Ecto neural progenitor cell (in vitro differentiated cells): Measurements from ENCODE around the gene UPK2.
A peak's percentile ranks its signal among the peaks of the same experiment; 100 is the strongest.

Experiments used
- DNase-seq: peaks from one replicate; pipeline ENCODE4 v3.0.0-alpha.2; 2018; ENCODE audit warnings: low spot score

The UPK2 gene

DNA sequence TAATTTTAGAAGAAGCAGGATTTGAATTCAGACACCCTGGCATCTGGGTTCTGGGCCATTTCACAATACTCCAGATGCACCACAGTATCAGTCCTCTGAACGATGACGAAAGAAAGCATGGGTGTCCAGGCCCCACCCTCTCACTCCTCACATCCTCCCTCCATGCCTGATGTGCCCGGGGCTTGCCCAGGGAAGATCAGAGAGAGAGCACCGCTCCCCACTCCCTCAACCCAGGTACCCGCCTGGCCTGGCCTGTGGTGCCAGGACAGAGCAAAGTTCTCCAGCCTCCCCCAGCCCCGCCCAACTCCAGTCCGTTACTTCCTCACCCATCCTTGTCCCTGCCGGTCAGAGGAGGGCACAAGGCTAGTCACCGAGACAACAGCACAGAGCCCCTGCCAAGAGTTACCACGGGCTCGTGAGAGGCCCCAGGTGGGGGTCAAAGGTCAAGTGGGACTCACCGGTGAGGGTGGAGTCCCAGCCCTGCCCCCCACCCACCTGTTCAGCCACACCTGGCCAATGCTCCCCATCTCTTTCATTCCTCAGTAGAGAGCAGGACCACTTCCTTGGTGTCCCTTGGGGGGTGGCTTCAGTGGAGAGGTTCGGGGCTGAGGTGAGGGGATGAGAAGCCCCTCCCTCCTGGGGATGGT lies 38.5 kb upstream of the UPK2 start:
- DNase-seq: no peak

- DNase-seq: peak; percentile 78
These were observed 37.9 kb upstream of the UPK2 start for GRCh38 chr11:118918128-118918685.

DNA sequence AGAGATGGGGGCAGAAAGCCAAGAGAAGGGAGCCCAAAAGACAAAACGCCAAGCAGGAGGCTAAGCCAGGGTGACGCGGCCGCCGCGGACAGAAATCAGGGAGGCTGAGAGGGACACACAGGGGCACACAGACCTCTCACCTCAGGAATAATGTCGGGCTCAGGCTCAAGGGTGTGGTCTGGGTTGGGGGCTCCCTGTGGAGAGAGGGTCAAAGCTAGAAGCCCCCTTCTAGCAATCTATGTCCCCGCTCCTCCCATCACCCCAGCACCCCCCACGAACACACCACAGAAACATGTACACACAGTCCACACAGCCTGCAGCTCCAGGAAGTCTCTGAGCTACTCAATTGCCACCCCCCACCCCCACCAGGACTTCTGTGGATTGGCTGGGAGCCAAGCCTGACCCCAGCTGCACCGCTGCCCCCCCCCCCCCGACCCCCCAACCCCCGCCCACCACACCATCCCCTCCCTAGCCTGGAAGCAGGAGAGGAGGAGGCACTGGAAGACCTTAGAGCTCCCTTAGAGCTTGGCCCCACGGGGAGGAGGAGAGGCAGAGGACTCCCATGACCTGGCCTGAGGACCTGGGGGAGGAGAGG lies 37.3 kb upstream of the UPK2 start:
- no peak for DNase-seq

DNA sequence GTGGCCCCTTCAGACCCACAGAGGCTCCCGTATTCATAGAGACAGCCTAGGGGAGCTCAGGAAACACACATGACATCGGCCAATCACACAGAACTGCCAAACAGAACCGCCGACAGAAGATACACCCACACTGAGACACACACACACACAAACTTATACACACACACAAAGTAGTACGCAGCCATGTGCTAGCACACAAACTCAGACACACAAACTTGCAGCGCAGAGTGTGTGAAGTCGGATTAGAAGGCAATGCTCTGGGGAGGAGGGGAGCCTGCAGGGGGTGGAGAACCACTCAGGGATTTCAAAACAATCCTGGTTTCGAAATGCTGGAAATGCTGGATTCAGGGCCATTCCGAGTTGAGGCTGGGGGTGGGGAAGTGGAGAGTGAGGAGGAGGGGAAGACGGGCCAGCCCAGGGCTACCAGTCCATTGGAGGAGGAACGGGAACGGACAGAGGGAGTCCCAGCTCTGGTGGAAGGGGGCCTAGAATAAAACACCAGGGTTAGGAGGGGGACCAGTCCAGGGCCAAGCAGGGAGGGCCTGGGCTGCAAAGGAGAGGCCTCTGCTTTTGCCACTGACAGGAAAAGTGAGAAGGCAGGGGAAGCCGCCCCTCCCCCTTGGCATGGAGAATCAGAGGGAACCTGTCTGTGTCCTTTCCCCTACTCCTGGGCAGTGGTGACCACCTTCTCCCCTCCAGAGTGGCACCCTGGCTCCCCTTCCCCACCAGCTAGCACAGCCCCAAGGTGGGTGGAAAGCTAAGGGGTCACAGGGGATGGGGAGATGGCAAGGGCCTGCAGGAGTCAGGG lies 34.8 kb upstream of the UPK2 start:
- no peak for DNase-seq

GRCh38 chr11:118921929-118922744 lies 34.0 kb upstream of the UPK2 start:
- DNase-seq: peak; percentile 80

- DNase-seq: peak; percentile 45
These were observed 33.1 kb upstream of the UPK2 start for GRCh38 chr11:118922745-118923627.

DNA sequence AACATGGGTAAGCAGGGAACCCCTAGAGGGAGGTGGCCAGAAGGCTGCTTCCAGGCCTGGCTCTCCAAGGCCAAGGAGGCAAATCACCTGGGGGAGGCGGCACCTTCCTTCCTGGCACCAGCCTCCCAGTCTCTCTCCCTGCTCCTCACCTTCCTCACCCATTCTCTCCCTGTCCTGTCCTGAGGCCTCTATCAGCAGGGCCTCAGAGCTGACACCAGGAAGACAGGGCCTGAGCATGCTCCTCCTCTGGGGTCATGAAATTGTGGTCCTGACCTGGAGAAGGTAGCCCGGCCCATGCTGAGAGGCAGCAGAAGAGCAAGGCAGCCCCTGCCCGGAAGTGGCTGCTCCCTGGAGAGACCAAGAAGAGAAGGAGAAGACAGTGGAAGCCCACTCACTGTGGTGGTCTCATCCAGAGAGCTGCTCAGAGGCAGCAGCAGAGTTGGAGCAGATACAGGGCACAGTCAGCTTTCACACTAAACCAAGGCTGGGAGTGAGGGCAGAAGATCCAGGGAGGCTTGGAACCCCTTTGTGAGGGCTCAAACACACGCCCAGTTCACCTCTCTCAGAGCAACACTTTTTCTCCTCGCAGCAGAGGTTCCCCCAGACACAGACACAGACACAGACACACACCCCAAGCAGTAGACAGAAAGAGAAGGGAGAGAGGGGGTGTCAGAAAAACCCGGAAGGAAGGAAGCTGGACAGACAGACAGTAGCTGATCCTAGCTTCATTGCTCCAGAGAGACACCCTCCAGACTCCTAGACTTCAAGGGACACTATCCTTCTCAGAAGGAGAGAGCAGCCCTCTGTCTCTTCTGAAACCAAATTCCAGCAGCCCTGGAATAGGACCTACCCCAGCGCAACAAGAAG lies 32.1 kb upstream of the UPK2 start:
- DNase-seq: peak; percentile 45

DNA sequence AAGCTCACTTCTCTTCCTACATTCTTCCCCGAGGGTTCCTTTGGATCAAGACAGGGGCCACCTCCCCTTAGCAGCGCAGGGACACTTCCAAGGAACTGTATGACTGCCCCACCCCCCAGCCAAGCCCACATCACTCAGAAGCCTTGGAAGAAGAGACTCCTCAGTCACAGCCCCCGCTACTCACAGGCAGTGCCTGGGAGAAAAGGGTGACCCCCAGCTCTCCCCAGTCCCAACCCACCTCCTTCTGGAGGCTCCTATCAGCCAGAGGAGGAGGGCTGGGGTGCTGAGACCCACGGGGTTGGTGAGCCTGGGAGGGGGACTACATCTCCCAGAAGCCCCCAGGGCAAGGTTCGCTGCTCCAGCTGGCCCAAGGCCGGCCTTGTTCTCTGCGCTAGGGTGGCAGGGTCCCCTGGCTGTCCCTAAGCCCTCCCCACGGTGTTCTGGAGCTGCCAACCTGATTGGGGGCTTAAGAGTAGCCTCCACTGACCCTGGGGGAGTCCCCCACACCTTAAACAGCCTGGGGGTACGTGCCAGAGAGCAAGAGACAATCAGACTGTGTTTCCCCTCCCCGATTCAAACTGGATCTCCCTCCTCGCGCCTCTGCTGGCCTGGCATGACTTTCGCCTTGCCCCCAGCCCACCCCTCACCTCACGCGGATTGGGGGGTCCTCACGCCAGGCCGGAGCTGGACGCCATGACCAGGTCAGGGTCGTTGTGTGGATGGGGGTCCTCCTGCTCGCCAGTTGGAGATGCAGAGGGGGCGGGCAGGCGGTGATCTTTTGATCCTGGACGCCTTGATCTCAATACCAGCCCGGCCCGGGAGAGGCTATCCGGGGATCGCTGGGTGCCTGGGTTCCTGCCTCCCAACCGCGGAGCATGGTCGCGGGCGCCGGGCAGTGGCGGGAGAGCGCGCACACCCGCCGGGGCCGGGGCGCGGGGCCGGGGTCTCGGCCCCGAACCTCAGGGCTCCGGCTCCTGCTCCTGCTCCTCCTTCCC lies 31.2 kb upstream of the UPK2 start:
- peak; percentile 86 for DNase-seq

- no peak for DNase-seq
These were observed 28.5 kb upstream of the UPK2 start for GRCh38 chr11:118927554-118928100.

GRCh38 chr11:118928101-118928869 lies 27.8 kb upstream of the UPK2 start:
- DNase-seq: peak; percentile 92

DNA sequence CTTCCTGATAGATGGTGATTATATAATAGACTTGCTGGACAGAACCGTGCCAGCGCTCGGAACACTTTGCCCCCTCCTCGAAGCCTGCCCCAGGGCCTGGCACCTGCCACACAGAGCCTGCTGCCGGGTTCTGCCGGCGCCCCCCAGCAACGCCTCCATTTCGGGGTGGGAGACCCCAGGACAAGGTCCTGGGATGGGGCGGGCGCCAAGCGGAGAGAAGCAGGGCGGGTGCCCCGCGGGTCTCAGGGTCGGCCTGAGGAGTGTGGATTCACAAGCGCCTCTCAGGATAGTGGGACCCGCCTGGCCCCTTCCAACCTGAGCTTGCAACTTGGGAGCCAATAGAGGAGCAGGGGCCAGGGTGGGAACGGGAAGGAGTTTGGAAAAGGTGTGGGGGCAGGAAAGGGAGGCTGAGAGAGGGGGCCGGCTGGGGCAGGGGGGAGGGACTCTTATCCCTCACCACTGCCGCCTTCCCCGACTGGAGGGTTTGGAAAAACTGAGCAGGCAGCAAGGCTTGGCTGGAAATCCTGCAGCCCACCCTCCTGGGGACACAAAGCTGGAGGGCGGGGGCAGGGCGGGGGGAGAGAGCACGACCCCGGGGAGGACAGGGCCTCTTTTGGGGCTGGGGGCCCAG lies 27.1 kb upstream of the UPK2 start:
- DNase-seq: peak; percentile 91

DNA sequence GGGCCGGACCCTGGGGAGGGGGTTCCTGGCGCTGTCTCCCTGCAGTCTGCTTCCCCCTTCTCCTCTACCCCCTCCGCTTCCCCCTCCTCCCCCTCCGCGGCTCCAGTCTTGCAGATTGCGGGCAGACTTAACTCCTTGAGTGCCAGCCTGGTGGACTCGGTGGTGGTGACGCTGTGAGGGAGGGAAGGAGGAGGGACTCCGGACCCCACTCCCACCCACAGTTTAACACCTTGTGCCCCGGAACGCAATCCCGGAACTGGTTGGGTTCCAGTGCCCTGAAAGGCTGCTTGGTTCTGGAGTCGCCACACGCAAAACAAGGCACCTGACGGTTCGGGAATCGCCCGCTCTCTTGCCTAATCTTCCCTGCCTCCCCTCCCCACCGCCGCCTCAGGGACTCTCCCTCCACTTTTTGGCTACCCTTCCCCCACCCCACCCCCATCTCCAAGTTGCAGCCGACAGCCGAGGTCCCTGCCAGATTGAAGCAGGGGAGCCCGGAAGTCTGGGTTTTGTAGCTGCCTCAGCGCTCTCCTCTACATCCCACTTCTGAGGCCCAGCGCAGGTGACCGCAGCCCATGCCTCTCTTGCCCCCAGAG lies 26.5 kb upstream of the UPK2 start:
- no peak for DNase-seq

- peak; percentile 87 for DNase-seq
These were observed 25.9 kb upstream of the UPK2 start for GRCh38 chr11:118930094-118930712.

DNA sequence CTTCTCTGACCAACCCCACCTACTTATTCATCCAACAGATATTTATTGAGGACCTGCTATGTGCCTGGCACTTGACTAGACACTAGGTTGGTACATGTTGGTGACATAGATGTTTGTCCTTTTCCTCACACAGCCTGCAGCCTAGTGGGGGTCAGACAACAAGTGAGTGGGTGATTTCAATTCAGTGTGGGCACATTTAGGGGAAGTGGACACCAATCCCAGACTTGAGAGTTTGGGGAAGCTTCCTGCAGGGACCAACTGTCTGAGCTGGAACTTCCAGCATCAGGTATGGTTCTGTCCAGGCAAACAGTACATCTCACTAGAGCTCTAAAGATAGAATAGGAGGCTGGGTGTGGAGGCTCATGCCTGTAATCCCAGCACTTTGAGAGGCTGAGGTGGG lies 24.5 kb upstream of the UPK2 start:
- DNase-seq: no peak

- no peak for DNase-seq
These were observed 22.6 kb upstream of the UPK2 start for GRCh38 chr11:118933486-118933885.

DNA sequence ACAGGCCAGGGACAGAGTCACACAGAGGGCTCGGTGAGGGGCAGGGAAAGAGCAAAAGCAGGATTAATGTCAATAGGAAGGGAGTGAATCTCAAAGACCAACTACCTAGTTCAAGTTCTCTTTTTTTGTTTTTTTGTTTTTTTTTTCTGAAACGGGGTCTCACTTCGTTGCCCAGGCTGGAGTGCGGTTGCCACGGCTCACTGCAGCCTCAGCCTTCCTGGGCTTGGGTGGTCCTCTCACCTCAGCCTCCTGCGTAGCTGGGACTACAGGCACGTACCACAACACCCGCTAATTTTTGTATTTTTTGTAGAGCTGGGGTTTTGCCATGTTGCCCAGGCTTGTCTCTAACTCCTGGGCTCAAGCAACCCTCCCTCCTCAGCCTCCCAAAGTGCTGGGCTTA lies 20.7 kb upstream of the UPK2 start:
- DNase-seq: no peak
